ENCODE results near the gene EPHA10. TPM values are rescaled to one million over a fixed set of nuclear protein-coding genes. Genes with fewer than 3 reads are reported as not detected.
A peak's percentile ranks its signal among the peaks of the same experiment; 100 is the strongest.

The EPHA10 gene
- total RNA-seq, 1 donor from 2014 or later, result 0.11 TPM

DNA sequence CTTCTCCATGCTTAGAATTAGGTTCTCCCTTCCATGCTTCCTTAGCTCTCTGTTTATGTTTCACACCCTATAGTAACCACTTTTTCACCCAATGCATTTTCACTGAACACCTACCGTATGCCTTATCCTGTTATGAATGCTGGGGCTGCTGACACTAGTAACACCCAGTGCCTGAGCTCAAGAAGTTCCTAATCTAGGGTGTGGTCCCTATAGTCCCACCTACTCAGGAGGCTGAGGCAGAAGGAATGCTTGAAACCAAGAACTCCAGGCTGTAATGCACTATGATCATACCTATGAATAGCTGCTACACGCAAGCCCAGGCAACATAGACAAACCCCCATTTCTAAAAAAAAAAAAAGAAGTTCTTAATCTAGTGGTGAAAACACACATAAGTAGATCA lies 5.5 kb downstream of the EPHA10 start:
- no peaks in the 10 kb centered on the region for H3K36me3 ChIP-seq
- intact Hi-C loops (cut with DNase I), result no loop called here
- H3K27me3 ChIP-seq, result peaks cover under 1% of the 10 kb centered on the region
- no peak for DNase-seq (ENCODE audit: low spot score in 2 of 2)
- H3K4me1 ChIP-seq, result no peaks in the 10 kb centered on the region
- TF ChIP-seq, protein P1, sequence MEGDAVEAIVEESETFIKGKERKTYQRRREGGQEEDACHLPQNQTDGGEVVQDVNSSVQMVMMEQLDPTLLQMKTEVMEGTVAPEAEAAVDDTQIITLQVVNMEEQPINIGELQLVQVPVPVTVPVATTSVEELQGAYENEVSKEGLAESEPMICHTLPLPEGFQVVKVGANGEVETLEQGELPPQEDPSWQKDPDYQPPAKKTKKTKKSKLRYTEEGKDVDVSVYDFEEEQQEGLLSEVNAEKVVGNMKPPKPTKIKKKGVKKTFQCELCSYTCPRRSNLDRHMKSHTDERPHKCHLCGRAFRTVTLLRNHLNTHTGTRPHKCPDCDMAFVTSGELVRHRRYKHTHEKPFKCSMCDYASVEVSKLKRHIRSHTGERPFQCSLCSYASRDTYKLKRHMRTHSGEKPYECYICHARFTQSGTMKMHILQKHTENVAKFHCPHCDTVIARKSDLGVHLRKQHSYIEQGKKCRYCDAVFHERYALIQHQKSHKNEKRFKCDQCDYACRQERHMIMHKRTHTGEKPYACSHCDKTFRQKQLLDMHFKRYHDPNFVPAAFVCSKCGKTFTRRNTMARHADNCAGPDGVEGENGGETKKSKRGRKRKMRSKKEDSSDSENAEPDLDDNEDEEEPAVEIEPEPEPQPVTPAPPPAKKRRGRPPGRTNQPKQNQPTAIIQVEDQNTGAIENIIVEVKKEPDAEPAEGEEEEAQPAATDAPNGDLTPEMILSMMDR (IDR thresholded peaks at IDR 0.05), result no peak
- no peak overlapping the region for H3K4me3 ChIP-seq
- H3K9me3 ChIP-seq, result no peaks in the 10 kb centered on the region
- H3K27ac ChIP-seq, result no peak overlapping the region

DNA sequence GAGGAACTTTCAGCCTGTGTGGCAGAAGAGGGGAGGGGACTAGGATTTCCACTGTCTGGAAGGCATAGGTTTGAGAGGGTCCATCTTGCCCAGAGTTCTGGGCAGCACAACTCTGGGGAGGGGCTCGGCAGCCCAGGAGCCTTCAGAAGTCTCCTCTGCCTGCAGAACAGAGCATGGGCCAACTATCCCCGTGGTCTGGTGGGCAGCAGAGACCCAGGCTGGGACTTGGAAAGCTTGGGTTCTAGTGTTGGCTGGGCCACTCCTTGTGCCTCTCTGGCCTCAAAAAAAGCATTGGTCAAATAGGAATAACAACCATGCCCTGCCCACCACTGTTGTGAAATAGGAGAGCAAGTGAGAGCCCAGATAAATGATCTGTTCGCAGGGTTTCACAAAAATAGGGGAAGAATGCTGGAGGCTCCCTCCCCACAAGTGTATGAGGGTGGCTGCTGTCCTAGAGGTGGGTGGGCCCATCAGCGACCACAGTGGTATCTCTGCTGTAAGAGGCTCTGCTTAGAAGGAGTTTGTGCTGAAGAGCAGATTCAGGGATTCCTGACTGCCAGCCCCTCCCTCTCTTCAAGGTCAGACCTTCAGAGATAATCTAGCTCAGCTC lies 8.9 kb downstream of the EPHA10 start:
- H3K4me3 ChIP-seq, result no peak overlapping the region
- H3K36me3 ChIP-seq, result no peaks in the 10 kb centered on the region
- TF ChIP-seq, protein P1 (IDR thresholded peaks at IDR 0.05), result no peak
- intact Hi-C loops (cut with DNase I), result no loop called here
- peaks cover 3% of the 10 kb centered on the region for H3K27me3 ChIP-seq
- no peak overlapping the region for H3K27ac ChIP-seq
- no peak for DNase-seq (ENCODE audit: low spot score in 2 of 2)
- no peaks in the 10 kb centered on the region for H3K4me1 ChIP-seq
- no peaks in the 10 kb centered on the region for H3K9me3 ChIP-seq

DNA sequence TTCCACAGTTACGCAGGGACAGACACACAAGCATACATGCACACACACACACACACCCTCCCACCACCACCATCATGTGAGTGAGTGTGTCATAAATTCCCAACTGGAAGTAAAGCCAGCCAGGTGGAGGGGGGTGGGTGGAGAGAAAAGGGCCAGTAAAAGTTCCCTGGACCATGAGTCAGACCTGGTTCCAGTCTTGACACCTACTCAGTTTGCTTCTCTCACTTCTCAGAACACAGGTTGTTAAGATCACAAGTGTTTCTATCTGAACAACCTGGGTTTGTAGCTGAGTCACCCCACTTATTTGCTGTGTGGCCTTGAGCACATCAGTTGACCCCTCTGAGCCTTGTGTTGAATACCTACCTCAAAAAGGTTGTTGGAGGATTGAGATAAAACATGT lies 9.6 kb downstream of the EPHA10 start:
- Histone ChIP-seq H3K4me1 (no peaks in the 10 kb centered on the region), H3K27ac (no peak overlapping the region), H3K36me3 (no peaks in the 10 kb centered on the region), H3K4me3 (no peak overlapping the region), H3K9me3 (no peaks in the 10 kb centered on the region), H3K27me3 (peaks cover 3% of the 10 kb centered on the region)
- intact Hi-C loops (cut with DNase I), result no loop called here
- TF ChIP-seq, protein P1 (IDR thresholded peaks at IDR 0.05), result no peak
- no peak for DNase-seq (ENCODE audit: low spot score in 2 of 2)

DNA sequence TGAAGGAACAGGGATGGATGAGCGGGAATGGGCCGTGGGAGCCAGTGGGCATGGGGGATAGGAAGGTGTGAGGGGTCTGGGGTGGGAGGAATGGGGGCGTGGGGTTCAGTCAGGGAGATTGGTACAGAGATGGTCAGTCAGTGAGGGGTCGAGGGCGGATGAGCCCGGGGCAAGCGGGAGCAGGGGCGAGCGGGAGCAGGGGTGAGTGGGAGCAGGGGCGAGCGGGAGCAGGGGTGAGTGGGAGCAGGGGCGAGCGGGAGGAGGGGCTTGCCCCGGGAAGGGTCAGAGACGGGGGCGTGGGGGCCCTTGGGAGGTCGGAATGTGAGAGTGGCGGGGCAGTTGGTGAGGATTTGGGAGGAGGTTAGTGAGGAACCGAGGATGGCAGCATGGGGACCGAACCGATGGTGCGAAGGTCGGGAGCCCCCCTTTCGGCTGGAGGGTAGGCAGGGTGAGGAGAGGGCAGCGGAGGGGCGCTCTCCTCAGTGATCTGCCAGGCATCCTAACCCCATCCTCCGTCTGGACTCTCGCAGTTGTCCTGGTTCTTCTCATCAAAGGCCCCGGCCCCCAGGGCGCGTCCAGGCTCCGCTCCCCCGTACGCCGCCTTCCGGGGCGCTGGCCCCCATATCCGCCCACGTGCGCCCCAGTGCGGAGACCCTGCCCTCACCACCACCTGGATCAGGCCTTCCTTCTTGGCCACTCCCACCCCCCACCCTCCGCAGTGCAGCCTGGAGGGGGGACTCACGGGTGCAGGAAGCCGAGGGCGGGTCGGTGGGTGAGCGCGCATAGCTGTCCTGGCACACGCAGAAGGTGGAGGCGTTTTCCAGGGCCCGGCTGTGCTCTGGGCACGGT lies 11.2 kb downstream of the EPHA10 start:
- H3K4me3 ChIP-seq, result no peak overlapping the region
- H3K4me1 ChIP-seq, result no peaks in the 10 kb centered on the region
- intact Hi-C loops (cut with DNase I), result no loop called here
- no peak for DNase-seq (ENCODE audit: low spot score in 2 of 2)
- no peaks in the 10 kb centered on the region for H3K36me3 ChIP-seq
- H3K27ac ChIP-seq, result no peak overlapping the region
- TF ChIP-seq, protein P1 (IDR thresholded peaks at IDR 0.05), result no peak
- peaks cover 3% of the 10 kb centered on the region for H3K27me3 ChIP-seq
- no peaks in the 10 kb centered on the region for H3K9me3 ChIP-seq

DNA sequence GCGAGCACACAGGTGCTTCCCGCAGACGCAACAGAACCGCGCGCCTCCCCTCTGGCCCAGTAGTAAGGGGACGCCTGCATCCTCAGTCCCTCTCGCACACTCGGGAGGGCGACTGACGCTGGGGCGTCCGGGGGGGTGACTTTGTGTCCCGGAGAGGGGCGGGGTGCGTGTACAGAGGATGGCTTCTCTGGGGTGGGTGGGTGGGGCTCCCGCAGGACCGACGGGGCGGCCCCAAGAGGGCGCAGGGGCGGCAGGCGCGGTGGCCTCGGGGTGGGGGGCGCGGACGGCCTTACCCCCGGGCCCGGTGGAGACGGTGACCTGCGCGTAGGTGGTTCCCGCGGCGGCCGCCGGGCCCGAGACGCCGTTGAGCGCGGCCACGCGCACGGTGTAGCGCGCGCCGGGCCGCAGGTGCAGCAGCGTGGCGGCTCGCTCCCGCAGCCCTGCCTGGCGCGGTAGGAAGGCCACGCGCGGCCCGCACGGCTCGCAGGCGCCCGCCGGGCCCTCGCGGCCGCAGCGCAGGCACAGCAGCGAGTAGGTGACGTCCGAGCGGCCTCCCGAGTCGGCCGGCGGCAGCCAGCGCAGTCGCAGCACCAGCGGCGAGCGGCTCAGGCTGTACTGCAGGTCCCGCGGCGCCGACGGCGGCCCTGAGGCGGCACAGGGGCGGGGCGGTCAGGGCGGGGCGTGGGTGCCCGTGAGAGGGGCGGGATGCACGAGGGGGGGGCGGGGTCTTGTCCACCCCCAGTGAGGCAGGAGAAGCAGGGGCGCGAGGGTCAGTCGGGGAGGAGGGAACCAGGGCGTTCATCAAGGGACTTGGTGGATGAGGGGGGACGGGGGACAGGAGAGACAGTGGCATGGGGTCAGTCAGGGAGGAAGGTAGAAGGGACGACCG lies 12.1 kb downstream of the EPHA10 start:
- intact Hi-C loops (cut with DNase I), result no loop called here
- TF ChIP-seq, protein P1 (IDR thresholded peaks at IDR 0.05), result no peak
- Histone ChIP-seq H3K4me1 (no peaks in the 10 kb centered on the region), H3K27ac (no peak overlapping the region), H3K36me3 (no peaks in the 10 kb centered on the region), H3K9me3 (no peaks in the 10 kb centered on the region), H3K4me3 (peak overlapping the region; percentile 36 to 47), H3K27me3 (peaks cover 3% of the 10 kb centered on the region)
- DNase-seq (ENCODE audit: low spot score in 2 of 2), result no peak
